ENCODE measurements around the gene BOD1.

BOD1 gene

DNA sequence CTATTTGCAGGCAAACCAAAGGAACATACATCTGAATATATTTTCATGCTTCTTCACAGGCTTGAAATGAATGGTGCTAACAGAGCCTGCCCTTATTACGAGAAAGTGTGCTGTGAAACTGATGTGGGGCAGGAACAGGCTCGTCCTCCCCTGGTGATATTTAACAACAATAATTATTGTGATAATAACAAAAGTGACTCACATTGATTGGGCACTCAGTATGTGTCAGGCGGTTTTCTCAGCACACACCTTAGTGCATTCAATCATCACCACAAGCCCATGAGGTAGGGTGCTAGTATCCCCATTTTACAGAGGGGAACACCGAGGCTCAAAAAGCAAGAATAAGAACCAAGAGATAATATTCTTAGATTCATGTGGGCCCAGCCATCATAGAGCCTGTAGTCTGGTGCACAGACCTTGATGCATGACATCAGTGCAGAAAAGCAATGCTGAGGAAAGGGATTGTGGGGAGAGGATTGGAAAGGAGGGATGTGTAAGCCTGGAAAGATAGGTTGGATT lies 18.1 kb upstream of the BOD1 start:
- Histone ChIP-seq H3K27me3 (ENCODE audit: insufficient read depth, low read length, poor library complexity, severe bottlenecking) (no peaks in the 10 kb centered on the region), H3K79me2 (ENCODE audit: insufficient read depth, low read length) (no peaks in the 10 kb centered on the region), H3K9ac (ENCODE audit: low read depth, low read length, poor library complexity, severe bottlenecking) (no peak overlapping the region), H3K9me2 (replicated peaks; ENCODE audit: low read depth, low read length) (no peaks in the 10 kb centered on the region), H3K36me3 (ENCODE audit: insufficient read depth, low read length) (no peaks in the 10 kb centered on the region), H3F3A (ENCODE audit: low read depth) (no peaks in the 10 kb centered on the region), H4K20me1 (ENCODE audit: insufficient read depth, low read length, poor library complexity, severe bottlenecking) (no peaks in the 10 kb centered on the region), H3K4me1 (ENCODE audit: insufficient read depth, low read length, poor library complexity, severe bottlenecking) (no peaks in the 10 kb centered on the region), H3K4me2 (ENCODE audit: low read depth, low read length, poor library complexity, severe bottlenecking) (no peak overlapping the region), H3K4me3 (ENCODE audit: low read length, poor library complexity, severe bottlenecking) (no peak overlapping the region), H3K9me3 (ENCODE audit: insufficient read depth, low read depth, low read length) (no peaks in the 10 kb centered on the region), H2AFZ (ENCODE audit: low read length) (no peak overlapping the region)
- TF ChIP-seq, protein P1, sequence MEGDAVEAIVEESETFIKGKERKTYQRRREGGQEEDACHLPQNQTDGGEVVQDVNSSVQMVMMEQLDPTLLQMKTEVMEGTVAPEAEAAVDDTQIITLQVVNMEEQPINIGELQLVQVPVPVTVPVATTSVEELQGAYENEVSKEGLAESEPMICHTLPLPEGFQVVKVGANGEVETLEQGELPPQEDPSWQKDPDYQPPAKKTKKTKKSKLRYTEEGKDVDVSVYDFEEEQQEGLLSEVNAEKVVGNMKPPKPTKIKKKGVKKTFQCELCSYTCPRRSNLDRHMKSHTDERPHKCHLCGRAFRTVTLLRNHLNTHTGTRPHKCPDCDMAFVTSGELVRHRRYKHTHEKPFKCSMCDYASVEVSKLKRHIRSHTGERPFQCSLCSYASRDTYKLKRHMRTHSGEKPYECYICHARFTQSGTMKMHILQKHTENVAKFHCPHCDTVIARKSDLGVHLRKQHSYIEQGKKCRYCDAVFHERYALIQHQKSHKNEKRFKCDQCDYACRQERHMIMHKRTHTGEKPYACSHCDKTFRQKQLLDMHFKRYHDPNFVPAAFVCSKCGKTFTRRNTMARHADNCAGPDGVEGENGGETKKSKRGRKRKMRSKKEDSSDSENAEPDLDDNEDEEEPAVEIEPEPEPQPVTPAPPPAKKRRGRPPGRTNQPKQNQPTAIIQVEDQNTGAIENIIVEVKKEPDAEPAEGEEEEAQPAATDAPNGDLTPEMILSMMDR (conservative IDR thresholded peaks at IDR 0.05; ENCODE audit: low read length): no peak
- no peak for TF ChIP-seq EZH2phosphoT487 (IDR thresholded peaks at IDR 0.05; ENCODE audit: borderline replicate concordance)

DNA sequence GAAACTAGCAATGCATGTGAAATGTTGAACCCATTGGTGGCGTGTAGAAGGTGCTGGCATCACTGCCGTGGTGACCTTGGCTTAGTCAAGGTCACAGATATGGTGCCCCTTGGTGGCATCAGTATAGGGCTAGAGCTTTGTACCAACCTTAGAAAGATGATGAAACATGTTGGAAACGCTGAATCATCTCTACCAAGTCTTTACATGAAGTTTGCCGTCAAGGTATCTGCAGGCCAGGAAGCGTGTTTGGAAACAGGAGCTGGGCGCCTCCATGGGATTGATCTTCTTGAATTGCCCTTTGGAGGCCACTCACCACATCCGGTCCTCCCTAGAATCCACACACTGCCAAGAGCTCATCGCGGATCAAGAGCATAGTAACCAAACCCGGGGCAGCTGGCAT lies 16.9 kb upstream of the BOD1 start:
- Histone ChIP-seq H4K20me1 (ENCODE audit: insufficient read depth, low read length, poor library complexity, severe bottlenecking) (no peaks in the 10 kb centered on the region), H3F3A (ENCODE audit: low read depth) (no peaks in the 10 kb centered on the region), H3K9ac (ENCODE audit: low read depth, low read length, poor library complexity, severe bottlenecking) (no peak overlapping the region), H3K4me3 (ENCODE audit: low read length, poor library complexity, severe bottlenecking) (no peak overlapping the region), H3K36me3 (ENCODE audit: insufficient read depth, low read length) (no peaks in the 10 kb centered on the region), H3K27me3 (ENCODE audit: insufficient read depth, low read length, poor library complexity, severe bottlenecking) (no peaks in the 10 kb centered on the region), H3K9me2 (replicated peaks; ENCODE audit: low read depth, low read length) (no peaks in the 10 kb centered on the region), H3K4me1 (ENCODE audit: insufficient read depth, low read length, poor library complexity, severe bottlenecking) (no peaks in the 10 kb centered on the region), H3K4me2 (ENCODE audit: low read depth, low read length, poor library complexity, severe bottlenecking) (no peak overlapping the region), H2AFZ (ENCODE audit: low read length) (no peak overlapping the region), H3K79me2 (ENCODE audit: insufficient read depth, low read length) (no peaks in the 10 kb centered on the region), H3K9me3 (ENCODE audit: insufficient read depth, low read depth, low read length) (no peaks in the 10 kb centered on the region)
- TF ChIP-seq EZH2phosphoT487 (IDR thresholded peaks at IDR 0.05; ENCODE audit: borderline replicate concordance): no peak
- TF ChIP-seq, protein P1 (conservative IDR thresholded peaks at IDR 0.05; ENCODE audit: low read length): no peak

DNA sequence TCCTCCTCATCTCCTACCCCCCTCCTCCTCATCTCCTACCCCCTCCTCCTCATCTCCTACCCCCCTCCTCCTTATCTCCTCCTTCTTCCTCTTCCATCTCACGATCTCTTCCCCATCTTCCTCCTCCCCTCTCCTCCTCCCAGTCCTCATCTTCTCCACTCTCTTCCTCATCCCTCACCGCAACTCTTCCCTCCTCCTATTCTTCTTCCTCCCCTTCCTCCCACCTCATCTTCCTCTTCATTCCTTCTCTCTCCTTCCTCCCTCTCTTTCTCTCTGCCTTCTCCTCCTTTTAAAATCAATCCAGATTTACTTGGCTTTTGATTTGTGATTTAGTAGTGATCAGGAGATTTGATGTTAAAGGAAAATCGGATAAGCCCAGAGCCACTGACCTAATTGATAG lies 15.0 kb upstream of the BOD1 start:
- Histone ChIP-seq H3K4me2 (ENCODE audit: low read depth, low read length, poor library complexity, severe bottlenecking) (no peak overlapping the region), H3K79me2 (ENCODE audit: insufficient read depth, low read length) (no peaks in the 10 kb centered on the region), H3K9me2 (replicated peaks; ENCODE audit: low read depth, low read length) (no peaks in the 10 kb centered on the region), H3K9me3 (ENCODE audit: insufficient read depth, low read depth, low read length) (no peaks in the 10 kb centered on the region), H3F3A (ENCODE audit: low read depth) (no peaks in the 10 kb centered on the region), H3K9ac (ENCODE audit: low read depth, low read length, poor library complexity, severe bottlenecking) (no peak overlapping the region), H3K27me3 (ENCODE audit: insufficient read depth, low read length, poor library complexity, severe bottlenecking) (no peaks in the 10 kb centered on the region), H4K20me1 (ENCODE audit: insufficient read depth, low read length, poor library complexity, severe bottlenecking) (no peaks in the 10 kb centered on the region), H3K4me3 (ENCODE audit: low read length, poor library complexity, severe bottlenecking) (no peak overlapping the region), H2AFZ (ENCODE audit: low read length) (no peak overlapping the region), H3K4me1 (ENCODE audit: insufficient read depth, low read length, poor library complexity, severe bottlenecking) (no peaks in the 10 kb centered on the region), H3K36me3 (ENCODE audit: insufficient read depth, low read length) (no peaks in the 10 kb centered on the region)
- TF ChIP-seq, protein P1 (conservative IDR thresholded peaks at IDR 0.05; ENCODE audit: low read length): no peak
- TF ChIP-seq EZH2phosphoT487 (IDR thresholded peaks at IDR 0.05; ENCODE audit: borderline replicate concordance): no peak
